ENCODE results near the gene TRAPPC1.

TRAPPC1 gene

DNA sequence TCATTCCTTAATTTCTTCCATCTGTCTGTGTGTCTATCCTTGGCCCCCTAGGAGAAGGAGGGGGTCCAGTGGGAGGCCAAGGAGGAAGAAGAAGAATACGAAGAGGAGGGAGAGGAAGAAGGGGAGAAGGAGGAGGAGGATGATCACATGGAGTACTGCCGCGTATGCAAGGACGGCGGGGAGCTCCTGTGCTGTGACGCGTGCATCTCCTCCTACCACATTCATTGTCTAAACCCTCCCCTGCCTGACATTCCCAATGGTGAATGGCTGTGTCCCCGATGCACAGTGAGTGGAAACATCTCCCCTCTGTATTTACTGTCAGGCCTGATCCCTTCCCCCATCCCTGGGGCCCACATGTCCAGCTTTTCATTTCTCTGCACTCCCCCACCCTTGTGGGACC lies 36.9 kb downstream of the TRAPPC1 start:
- no peak for DNase-seq

DNA sequence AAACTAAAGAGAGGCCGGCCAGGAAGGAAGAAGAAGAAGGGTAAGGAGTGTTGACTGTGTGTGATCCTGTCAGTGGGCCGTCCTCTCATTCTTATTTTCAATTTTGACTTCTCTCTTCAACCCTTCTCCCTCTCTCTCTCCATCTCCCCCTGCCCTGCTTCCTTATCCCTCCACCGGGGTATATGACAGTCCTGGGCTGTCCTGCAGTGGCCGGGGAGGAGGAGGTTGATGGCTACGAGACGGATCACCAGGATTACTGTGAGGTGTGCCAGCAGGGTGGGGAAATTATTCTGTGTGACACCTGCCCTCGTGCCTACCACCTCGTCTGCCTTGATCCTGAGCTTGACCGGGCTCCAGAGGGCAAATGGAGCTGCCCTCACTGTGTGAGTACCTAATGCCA lies 37.5 kb downstream of the TRAPPC1 start:
- DNase-seq, result no peak

DNA sequence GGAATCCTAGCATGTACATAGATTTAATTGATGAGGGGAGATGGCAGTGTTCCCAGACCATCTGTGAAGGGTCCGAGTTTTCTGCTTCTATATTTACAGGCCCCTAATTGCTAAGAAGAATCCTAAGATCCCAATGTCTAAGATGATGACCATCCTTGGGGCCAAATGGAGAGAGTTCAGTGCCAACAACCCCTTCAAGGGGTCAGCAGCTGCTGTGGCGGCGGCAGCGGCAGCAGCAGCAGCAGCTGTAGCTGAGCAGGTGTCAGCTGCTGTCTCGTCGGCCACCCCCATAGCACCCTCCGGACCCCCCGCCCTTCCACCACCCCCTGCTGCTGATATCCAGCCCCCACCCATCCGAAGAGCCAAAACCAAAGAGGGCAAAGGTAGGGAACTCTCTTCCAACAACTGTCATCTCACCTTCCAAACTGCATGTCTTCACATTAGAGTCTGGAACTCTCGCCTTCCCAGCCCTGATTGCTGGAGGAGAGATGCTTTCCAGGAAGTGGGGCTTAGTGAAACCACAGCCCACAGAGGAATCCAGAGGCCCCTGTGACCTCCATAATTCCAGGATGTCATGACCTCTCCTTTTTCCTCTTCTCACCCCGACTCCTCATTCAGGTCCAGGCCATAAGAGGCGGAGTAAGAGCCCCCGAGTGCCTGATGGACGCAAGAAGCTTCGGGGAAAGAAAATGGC lies 38.4 kb downstream of the TRAPPC1 start:
- no peak for DNase-seq

DNA sequence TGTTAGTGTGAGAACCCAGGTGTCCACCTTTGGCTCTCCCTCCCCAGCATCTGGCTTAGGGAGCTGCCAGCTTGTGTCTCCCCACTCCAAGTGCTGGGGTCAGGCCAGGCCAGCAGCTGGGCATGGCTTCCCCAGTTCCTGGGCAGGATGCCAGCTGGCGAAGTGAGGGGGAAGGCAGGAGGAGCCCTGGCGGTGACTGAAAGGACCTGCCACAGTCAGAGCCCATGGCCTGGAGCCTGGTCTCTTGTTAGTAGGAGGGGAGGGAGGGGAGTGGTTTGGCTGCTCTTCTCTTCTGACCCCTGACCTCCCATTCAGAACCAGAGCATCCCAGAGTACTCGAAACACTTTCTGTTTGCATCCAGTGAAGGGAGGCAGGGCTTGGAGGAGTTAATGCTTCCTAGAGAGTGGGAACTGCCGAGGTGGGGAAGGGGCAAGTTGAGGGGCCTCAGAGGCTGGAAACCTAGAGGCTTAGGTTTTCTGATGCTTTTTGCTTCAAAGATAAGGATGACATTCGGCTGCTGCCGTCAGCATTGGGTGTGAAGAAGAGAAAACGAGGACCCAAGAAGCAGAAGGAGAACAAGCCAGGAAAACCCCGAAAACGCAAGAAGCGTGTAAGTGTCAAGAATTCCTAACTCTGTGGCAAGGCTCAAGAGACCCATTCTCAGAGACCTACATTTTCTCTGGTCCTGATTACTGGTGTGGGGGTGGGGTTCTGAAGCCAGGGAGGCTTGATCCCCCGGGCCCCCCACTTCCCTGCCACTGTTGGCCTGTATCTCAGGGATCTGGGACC lies 42.4 kb downstream of the TRAPPC1 start:
- no peak for DNase-seq

DNA sequence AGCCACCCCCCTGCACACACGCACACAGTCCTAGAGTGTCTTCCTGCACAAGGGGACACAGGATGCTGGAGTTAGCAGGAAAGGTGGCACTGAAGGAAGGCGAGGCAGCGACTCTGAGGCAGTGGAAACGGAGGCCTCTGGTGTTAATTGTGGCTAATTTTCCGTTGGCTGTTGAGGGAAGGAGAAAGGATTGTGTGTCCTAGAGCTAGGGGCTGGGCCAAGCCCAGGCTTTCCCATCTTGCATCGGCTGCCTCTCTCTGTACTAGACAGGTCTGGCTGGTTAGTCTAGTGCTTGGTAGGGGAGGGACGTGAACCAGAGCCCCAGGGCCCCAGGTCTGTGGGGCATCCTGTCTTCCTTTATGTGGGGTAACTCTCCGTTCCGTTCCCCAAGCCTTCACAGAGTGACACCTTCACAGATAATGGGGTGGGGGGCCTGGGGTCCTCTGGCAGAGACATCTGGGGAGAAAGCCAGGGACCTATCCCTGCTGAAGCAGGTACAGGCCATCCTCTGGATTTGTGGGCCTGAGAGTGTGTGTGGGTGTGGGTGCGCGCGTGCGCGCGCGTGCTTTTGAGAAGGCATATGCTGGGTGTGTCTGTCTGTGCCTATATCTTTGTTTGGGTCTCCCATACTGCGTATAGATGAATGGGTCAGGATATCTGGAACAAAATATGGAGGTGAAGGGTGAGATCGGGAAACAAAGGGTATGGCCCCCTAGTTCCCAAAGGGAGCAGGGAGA lies 43.4 kb downstream of the TRAPPC1 start, which contains the start of gene CHD3:
Gene CHD3 (plus strand): TSS at position 606 of the 737 bp plus-strand sequence. CDS start 212 bp downstream, outside the sequence.
- DNase-seq, result no peak

DNA sequence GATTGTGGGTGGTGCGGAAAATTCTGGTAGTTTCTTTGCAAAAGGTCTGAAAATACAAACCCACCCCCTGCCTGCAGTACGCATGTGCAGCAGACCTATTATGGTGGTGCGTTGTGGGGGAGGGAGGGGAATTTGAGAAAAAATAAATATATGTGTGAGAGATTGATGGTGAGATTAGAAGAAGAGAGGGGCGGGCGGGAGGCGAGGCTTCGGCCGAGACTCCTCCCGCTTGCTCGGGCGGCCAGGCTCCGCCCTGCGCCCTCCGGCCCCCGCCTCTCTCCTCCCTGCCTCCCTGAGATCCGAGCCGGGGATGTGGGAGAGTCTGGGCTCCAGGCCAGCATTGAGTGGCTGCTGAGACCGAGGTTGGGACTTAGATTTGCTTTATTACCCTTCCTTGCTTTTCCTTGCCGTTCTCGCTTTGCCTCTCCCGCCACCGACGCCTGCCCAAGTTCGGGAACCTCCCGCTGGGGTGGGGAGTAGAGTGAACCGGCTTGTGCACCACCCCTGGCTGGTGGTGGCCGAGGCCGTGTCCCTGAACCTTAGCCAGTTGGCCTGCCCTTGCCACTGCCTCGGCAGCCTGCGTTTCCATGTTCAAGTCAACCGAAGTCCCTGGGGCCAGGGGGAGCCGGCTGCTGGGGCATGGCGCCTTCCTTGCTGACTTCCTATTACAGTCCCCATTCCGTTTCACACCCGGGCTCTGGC lies 44.1 kb downstream of the TRAPPC1 start:
- peak; percentile 72 for DNase-seq

DNA sequence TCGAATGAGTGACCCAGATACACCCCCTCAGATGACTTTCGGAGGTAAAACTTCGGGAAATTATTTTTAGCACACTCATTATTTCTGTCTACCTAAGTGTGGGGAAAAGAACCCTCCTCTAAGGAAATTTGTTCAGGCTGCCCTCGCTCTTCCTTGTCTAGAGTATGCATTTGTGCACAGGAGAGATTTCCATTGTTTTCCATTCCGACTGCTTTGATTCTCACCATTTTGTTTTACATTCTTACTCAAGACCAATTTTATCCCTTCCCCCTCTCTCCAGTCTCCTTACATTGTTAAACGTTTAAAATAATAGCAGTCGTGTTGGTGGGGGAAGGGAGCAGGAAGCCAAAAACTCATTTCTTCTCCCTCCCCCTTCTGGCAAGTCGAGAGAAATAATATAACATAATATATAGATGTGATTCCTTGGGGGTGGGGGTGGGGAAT lies 44.7 kb downstream of the TRAPPC1 start:
- DNase-seq, result no peak

DNA sequence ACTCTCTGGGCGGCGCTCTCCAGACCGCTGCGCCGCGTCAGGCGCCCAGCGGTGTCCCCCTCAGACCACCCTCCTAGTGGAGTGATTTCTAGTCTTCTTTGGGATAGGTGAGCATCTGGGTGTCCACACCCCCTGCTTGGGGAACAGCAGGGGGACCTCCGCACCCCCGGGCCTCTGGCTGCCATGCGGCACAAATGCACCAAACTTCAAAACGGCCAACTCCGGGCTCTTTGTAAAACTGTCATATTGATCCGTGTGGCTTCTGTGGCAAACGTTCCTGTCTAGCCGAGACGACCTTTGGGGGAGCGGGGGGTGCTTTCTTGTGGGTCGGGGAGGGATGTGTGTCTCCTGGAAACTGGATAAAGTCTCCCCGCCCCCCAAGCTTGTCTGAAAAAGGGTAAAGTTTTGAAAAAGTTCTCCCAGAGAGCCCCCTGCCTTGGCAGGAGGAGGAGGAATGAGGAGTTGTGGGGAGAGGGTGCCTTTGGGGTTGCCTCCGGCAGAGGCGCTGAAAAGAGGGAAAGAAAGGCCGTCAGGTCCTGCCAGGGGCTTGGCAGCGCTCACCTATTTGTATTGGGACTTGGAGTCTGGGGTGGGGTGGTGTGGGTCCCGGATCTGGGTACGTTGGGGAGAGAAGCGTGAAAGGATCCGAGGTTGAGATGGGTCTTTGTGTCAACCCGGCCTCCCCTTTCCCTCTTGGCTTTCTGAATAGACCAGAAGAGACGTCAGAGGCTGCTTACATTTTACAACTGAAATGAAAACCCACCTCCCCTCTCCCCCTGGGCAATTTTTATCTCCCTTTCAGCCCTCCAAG lies 45.3 kb downstream of the TRAPPC1 start:
- DNase-seq, result no peak

DNA sequence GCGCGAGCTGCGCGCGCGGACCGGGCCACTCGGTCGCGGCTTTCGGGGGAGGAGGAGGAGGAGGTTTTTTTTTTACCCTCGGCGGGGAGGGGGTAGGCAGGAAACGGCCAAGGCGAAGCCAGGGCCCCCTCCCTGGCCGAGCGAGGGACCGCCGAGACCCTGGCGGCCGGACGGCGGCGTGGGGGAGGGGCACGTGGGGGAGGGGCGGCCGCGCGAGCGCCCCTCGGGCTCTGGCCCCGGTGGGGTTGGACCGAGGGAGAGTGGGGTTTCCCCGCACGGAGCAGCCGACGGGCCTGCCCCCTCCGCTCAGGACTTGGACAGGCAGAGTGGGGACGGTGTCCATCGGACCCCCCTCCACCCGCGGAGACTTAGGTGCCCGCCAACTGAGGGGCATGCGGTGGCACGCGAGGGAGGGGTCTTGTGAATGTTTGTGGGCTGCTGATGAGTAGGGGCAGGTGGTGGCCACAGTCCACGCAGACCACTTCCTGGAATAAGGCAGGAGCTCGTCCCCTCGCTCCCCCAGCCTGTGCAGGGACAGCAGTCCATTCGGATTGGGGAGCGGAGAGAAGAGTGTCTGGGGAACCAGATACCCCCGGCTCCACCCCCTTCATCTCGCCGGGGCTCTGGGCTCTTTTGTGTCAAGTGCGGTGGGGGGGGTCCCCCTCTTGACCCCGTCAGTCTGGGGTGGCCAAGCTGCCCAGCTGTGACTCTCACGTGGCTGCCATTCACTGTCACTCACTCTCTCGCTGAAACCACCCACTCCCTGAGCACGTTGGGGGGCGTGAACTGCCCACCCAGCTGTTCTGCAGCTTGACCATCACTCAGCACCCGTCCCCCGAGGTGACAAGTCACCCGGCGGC lies 46.1 kb downstream of the TRAPPC1 start:
- no peak for DNase-seq

DNA sequence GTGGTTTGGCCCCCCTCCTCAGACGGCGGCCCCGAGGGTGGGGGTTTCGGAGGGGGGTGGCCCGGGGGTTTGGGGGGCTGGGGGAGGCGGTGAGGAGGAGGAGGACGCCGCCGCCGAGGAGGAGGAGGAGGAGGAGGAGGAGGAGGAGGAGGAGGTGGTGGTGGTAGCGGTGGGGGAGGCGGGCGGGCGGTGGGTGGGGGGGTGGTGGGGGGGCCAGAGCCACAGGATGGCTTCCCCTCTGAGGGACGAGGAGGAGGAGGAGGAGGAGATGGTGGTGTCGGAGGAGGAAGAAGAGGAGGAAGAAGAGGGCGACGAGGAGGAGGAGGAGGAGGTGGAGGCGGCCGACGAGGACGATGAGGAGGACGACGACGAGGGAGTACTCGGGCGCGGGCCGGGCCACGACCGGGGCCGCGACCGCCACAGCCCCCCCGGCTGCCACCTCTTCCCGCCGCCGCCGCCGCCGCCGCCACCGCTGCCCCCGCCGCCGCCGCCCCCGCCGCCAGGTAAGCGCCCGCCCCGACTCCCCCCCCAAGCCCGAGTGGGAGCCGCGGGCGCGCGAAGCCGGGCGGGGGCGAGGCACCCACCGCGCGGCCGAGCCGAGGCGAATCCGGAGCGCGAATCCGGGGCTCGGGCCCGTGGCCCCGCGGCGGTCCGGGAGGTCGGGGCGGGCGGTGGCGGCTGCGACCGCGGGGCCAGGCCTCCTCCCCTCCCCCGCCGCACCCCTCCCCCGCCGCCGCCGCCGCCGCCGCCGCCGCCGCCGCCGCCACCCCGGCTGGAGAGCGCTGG lies 47.0 kb downstream of the TRAPPC1 start:
- DNase-seq, result no peak

DNA sequence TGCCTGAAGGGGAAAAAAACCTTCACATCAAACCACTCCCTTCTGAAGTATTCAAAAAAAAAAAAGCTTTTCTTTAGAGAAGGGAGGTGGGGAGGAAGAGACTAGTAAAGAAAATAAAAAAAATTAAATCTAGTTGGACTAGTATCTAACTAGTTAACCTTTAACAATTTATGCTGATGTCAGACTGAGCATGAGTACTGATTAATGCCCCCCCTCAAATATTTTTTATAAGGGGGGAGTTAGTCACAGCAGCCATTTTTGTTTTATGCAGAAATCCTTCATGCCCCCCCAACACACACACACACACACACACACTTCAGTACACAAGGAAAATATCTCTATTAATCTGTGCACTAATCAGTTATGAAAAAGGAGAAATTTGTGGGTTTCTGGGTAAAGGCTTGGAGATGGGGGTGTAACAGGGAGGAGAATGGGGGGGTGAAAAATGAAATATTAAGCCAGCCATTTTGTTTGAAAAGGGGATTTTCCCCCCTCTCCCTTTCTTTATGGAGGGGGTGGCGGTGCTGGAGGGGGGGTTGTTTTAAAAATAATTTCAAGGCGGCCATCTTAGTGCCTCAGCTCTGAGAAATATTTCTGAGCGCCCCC lies 47.9 kb downstream of the TRAPPC1 start:
- DNase-seq, result no peak

DNA sequence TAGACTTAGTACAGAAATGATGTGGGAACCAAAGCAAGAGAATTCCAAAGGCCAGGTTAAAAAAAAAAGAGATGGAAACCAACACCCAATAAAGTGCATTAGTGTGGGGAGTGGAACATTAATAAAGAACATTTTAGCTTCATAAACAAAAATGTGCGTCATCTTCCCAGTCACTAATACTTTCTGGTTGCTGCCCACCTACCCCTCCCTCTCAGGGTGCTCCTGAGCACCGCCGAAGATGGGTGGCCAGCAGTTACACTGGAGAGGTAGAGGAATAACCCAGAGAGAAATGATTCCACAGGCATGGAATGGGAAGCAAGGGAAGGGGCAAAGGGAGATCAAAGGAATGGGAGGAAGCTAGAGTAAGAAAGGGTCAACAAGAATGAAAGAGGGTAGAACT lies 49.1 kb downstream of the TRAPPC1 start:
- no peak for DNase-seq

DNA sequence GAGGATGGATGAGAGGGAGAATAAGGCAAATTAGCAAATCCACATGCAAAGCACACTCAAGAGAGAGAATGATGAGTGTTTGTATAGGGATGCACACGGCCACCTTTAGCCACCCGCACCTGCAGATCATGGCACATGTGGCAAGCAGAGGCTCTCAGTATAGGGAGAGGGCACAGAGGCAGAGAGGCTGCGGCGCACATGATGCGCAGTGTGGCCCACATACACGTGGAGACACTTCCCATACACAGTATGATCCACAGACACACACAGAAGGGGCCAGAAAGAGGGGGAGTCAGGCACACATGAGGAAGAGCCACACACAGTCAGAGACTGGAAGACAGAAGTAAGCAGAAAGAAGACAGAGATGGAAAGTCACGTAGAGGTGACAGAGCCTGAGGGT lies 49.7 kb downstream of the TRAPPC1 start:
- DNase-seq, result no peak

DNA sequence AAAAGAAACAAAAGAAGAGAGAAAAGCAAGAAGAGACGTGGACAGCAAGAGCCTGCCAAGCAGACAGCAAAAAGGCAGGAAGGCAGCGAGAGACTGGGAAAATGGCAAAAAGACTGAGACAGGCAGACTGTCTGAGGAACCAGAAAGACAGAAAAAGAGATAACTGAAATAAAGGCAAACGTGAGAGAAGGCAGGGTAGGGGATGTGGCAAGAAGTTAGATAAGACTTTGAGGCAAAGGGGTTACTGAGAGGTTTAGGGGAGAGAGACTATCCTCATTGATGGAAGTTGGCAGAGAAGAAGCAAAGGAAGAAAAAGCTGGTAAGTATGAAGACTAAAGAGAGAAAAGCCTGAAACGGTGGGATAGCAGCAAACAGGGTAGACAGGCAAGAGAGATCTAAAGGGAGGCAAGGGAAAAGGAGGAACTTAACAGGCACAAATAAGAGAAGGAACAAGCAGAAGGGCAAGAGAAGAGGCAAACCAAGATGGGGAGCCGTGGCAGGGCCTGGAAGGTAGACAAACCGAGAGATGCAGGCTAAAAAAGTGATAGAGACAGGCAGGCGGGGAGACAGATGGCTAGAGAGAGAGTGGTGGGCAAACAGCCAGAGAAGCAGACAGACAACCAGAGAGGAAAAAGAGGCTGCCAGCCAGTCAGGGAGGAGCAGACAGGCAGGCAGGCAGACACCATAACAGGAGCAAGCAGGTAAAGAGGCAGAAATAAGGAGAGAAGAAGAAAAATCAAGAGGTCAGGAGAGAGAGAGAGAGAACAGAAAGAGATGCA lies 50.3 kb downstream of the TRAPPC1 start:
- no peak for DNase-seq

Data from NCI-H187 treated with DMSO at 0.1 percent for 48 hours (cell line).